NCI-H1092 treated with DMSO at 0.1 percent for 48 hours (cell line): ENCODE measurements around the gene SRD5A2.
"Not testable (repeated sequence)": the region's sequence is repeated elsewhere in the genome, so short reads cannot be mapped to it uniquely, and the experiment has no call there.

Experiments
- DNase-seq: peaks from one replicate; lab custom pipeline; 2025; lab: John Stamatoyannopoulos, UW

The SRD5A2 gene

DNA sequence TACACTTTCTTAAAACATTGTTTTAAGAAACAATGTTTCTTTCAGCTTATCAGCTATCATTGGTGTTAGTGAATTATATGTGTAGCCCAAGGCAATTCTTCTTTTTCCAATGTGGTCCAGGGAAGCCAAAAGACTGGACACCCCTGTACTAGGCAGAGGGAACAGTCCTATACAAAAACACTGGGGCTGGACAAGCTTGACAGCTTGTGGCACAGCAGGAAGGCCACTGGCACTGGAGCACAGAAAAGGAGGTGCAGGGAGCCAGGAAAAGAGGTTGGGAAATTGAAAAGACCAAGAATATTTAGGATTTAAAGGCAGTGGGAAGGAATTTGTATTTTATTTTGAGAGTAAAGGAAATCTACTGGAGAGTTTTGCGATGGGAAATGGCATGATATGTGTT lies 47.7 kb downstream of the SRD5A2 start:
- DNase-seq = no peak

DNA sequence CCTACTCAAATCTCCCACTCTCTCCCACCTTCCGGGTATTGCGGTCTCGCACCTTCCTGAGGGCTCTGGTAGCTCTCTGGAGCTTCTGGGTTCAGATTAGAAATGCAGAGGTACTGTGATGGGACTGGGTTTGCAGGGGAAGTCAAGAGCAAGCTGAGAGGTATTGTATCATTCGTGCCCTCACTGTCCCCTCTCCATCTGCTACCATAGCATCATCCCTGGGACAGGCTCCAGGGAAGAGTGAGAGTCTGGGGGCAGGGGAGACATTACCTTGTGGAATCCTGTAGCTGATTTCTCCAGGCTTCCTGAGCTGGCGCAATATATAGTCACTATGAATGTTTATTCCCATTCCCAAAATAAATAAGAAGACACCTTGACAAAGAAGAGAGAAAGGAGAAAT lies 49.6 kb downstream of the SRD5A2 start:
- DNase-seq = no peak

- no peak for DNase-seq
These were observed 51.5 kb downstream of the SRD5A2 start for GRCh38 chr2:31529256-31529655.

- DNase-seq = no peak
These were observed 51.9 kb downstream of the SRD5A2 start for GRCh38 chr2:31528823-31529222.

DNA sequence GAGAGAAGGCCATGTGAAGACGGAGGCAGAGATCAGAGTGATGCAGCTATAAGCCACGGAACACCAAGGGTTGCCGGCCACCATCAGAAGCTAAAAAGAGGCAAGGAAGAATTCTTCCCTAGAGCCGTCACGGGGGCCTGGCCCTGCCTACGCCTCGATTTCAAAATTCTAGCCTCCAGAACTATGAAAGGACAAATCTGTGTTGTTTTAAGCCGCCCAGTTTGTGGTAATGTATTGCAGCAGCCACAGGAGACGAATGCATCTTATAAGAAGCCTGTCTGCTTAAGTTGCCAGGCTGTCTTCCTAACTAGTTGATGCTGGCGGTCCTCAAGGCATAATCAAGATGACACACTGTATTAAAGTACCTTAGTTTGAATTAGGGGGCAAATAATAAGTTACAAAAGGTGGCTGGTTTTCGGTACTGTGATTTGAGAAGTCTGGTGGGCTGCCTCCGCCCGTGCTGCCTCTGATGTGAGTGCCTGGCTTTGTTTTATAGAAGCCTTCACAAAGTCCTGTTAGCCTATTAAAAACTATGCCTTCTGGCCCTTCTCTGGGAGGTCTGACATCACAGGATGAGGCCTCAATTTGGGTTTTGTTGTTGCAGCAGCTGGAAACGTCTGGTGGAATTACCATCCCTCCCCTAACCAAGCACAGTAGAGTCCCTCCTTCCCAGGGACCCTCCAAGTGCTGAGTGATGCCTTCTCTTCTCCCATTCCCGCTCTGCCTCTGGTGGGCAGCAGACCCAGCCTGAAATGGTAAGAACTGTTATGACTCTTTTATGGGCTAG lies 53.6 kb downstream of the SRD5A2 start:
- no peak for DNase-seq

DNA sequence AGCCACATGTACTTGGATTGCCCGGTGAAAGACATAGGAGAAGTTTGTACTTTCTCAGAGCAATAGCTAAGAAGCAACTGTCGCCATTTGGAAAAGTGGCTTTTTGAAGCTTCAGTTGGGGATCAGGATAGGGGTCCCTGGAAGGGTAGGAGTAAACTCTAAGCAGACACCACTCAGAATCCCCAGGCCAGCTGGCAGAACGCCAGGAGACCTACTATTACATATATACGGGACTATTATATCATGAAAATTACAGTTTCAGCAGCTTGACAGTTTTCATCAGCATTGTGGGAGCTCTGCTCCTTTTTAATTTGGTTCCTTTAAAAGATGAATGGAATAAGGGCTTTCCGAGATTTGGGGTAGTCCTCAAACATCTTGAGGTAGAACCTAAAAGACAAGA lies 54.9 kb downstream of the SRD5A2 start:
- DNase-seq = no peak

DNA sequence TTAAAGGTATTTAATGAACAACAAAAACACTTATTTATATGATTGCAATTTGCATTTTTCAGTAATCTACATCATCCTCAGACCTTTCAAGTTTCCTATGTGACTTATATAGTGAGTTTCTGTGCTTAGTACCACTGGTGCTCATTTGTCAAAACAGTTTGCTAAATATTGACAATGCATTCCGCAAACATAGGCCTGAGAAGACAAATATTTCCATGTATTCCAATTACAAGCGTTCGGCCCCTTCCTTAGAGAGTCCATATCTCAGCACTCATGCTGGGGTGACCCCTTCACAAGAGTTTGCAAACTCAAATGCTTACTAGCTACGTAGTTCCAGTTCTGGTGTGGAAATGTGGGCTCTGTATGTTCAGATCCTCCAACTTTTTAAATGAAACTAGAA lies 56.1 kb downstream of the SRD5A2 start:
- no peak for DNase-seq

GRCh38 chr2:31523871-31524492 lies 56.8 kb downstream of the SRD5A2 start:
- DNase-seq = no peak

DNA sequence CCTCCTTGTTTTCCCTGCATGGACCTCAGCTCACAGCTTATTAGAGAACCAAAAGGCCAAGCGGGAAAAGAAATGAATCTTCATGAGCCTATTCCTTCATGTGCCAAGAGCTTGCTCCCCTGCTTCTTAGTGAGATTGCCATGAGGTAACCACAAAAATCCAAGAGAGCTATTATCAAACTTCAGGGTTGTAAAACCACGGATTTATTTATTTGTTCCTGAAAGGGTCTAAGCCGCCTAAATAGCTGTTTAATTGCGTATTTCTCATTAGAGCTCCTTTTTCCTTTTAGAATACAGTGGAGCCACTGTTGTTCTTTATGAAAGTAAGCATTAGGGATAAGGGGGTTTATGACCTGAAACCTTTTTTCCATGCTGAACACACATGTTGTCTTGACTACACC lies 58.0 kb downstream of the SRD5A2 start:
- DNase-seq = peak; percentile 2

GRCh38 chr2:31517442-31518203 lies 63.1 kb downstream of the SRD5A2 start:
- DNase-seq = no peak

- no peak for DNase-seq
These were observed 65.2 kb downstream of the SRD5A2 start for GRCh38 chr2:31515586-31515985.

- DNase-seq = no peak
These were observed 67.2 kb downstream of the SRD5A2 start for GRCh38 chr2:31513553-31513952.

- no peak for DNase-seq
These were observed 69.4 kb downstream of the SRD5A2 start for GRCh38 chr2:31511376-31511775.

DNA sequence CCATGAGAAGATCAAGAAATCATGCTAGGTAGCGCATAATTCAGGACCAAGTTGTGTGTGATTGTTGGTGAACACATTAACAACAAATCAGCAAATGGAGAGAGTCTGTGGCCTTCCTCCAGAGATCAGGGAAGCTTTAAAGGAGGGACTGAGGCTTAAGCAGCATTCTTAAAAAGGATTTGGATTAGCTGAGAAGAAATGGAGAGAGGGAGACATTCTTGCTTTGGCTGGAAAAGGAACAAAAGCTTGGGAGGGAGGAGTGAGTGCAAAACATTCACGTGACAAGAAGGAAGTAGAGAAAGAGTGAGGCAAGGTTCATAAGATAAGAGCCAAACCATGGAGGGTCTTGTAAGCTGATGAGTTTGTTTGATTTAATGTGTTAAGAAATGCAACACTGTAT lies 75.6 kb downstream of the SRD5A2 start:
- no peak for DNase-seq

- no peak for DNase-seq
These were observed 76.4 kb downstream of the SRD5A2 start for GRCh38 chr2:31504311-31504710.

GRCh38 chr2:31496451-31496874 lies 84.3 kb downstream of the SRD5A2 start:
- DNase-seq = not testable (repeated sequence)

DNA sequence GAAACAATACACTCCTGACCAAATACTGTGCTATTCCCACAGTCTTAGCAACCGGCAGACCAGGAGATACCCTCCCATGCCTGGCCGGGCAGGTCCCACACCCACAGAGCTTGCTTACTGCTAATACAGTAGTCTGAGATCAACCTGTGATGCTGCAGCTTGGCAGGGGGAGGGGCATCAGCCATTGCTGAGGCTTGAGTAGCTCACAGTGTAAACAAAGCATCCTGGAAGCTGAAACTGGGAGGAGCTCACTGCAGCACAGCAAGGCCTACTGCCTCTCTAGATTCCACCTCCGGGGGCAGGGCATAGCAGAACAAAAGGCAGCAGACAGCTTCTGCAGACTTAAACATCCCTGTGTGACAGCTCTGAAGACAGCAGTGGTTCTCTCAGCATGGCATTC lies 91.4 kb downstream of the SRD5A2 start:
- not testable (repeated sequence) for DNase-seq

GRCh38 chr2:31483246-31483645 lies 97.5 kb downstream of the SRD5A2 start:
- no peak for DNase-seq

DNA sequence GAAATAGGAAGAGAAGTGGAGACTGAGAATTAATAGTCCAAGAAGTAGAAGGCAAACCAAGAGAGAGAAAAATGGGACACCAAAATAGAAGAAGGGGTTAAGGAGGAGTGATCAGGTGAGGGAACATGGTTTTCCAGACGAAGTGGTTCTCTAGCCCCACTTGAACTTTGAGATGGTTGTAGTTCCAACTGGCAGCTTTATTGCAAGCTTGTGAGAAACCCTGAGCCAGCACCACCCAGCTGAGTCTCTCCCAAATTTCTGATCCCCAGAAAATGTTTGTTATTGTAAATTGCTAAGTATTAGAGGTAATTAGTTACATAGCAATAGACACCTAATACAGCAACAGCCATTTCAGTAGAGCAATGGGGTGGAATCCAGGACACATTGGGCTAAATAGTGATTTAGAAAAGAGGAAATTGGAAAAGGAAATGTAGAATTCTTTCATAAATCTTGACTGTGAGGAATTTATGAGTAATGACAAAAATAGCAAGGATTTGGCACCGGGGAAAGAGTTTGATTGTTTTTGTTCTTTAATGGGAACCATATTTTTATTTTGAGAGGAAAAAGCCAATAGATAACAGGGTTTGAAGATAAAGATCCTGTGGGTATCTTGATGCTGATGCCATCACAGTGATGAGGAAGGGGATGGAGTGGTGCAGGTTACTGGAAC lies 104.1 kb downstream of the SRD5A2 start:
- no peak for DNase-seq

DNA sequence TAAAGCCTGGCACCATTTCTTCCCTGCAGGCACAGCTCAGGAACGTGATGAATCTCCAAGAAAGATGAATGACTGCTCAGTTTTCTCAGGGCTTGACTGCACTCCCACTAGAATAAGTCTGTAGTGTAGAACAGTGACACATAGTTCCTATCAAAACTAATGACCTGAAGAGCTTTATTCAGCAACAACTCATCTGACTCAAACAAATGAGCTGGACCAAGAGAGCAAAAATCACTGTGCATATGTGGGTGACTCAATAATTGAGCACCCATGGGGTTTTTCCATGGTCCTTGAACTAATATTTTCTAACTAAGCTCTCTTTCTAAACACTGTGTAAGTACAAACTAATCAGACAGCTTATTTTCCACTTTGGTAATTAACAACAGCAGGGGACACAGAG lies 105.0 kb downstream of the SRD5A2 start:
- DNase-seq = no peak

DNA sequence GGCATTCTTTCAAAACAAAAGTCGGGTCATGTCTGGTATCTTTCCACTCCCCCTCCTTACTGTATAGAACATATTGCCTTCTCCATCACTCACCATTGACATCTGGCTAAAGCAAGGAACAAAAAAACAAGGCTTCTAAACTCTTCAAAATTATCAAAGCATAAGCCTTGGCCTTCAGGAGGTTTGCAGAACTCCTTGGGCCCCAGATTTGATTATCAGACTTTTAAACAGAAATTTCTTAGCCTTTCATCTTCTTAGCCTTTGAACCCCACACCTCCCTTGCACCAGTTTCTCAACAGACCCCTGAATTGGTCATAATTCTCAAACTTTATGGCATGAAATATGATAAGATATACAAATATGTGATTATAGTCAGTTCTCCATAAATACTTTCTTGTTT lies 106.4 kb downstream of the SRD5A2 start:
- no peak for DNase-seq
